SKM-1 (cell line): ENCODE results near the gene MRPS23.

Source experiments
- DNase-seq: peaks from one replicate; lab custom pipeline; 2025; ENCODE audit not compliant: unreplicated experiment; lab: John Stamatoyannopoulos, UW

The MRPS23 gene

DNA sequence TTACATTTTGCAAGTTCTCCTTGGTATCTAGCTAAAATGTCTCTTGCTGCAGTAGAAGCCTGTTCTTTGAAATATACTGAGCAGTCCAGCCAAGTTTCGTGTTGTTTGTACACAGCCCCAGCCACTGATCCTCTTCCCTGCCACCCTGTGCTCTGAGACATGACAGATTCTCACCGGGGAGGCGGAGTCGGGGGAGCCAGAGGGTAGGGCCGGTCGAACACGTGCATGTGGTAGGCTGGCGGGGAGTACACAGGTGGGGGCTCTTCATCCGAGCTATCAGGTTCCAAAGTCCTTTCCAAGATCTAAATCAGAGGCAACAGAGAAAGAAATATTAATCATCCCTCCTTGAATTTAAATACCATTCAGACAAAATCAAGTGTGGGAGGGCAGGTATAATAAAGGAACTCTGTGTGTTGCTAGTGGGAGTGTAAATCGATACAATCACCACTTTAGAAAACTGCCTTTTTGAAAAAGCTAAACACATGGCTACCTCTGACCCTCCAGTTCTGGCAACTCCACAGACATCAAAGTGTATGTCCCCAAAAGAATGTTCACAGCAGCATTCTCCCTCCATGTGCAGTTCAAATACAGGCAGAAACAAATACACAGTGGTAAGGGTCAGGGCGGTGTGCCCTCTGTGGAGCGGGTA, 29.7 kb upstream of the MRPS23 start:
- DNase-seq, result no peak

DNA sequence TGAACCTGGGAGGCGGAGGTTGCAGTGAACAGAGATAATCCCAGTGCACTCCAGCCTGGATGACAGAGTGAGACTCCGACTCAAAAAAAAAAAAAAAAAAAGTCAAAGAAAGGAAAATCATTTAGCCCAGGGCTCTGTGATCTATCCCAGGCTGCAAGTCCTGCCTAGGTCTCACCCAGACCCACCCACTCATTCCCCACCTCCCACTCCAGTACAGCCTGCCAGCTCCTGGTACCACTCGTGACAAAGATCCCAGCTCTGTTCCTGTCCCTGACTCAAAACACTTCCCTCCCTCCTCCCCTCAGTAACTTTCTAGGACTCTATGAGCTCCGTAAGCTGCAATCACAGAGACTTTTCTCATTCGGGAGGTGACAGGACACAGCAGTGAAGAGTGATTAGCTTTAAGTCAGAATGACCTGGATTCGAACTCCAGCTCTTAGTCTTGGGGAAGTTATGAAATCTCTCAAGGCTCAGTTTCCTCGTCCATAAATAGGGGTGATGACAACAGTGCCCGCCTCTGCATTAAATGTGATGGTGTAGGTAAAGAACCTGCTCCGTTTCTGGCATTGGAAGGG, 28.0 kb upstream of the MRPS23 start:
- DNase-seq, result peak; percentile 59

DNA sequence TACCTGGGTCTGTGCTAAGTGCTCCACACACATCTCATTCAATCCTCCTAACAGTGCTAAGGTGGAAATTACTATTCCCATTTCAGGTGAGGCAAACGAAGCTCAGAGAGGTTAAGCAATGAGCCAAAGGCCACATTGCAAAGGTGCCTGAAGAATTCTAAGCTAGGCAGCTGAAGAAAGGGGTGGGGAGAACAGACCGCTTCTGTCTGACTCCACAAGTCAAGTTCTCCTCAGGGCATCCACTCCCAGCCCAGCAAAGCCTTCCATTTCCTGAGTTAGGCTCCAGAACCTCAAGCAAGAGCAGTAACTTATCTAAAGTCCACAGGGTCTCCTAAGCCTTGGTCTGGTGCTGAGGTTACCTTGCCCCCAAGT, 27.0 kb upstream of the MRPS23 start:
- no peak for DNase-seq

DNA sequence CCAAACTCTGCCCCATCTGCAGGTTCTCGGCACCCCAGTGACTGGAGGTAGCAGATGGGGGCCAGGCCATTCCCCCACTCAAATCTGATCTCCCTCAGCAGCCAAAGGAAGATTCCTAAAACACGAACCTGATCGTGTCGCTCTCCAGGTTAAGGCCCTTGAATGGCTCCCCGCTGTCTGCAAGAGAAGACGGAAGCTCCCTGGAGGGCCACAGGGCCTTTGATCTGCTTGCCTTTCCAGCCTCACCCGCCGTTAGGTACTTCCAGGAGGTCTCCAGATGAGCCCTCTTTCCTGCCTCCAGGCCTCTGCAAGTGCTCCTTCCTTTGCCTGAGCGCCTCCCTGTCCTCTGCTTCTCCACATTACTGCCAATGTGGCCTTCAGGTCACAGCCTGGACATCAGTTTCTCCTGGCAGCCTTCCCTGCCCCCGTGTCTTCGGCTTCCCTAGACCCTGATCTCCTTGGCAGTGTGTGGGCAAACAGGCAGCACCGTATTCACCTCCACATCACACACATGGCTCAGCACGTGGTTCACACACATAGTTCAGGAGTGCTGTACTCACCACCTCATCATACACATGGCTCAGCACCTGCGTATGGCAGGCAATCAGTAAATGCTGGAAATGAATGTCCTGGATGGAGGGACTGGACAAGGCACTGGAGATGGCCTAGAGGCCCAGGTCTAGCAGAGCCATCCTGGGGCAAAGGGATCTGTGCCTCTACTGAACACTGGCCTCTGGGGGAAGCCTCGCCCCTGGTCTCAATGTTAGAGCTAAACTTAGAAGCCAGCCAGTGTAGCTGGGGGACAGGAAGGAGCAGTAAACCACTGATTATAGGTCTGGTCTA, 26.4 kb upstream of the MRPS23 start:
- no peak for DNase-seq

DNA sequence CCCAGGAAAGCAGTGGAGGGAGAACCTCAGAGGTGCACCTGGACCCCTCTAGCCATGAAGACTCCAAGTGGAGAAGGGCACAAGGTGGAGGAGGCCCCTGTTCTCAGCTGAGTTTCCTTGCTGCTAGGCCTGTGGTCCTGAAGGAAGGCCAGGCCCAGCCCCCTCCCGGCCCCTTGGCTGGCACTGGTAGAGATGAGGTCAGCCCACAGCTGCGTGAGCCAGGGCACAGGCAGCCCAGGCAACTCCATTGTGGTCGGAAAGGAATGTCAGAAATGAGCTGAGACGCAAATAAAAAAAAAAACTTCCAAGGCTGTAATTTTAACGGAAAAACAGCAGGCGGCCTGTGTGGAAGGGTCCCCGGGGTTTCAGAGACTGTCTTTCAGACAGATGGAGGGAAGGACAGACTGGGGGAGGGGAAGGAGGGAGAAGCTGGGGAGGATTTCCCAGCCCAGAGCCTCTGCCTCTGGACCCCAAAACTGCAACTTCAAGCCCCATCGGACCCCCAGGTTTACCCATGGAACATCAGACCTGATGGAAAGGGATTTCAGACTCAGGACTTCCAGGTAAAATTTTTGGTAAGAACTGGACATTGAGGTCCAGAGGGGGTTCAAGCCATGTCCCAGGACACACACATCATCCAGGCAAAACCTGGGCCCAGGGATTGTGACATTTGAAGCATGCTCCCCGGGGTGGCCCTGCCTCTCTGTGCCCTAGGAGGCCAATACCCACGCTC, 25.6 kb upstream of the MRPS23 start:
- DNase-seq, result no peak

DNA sequence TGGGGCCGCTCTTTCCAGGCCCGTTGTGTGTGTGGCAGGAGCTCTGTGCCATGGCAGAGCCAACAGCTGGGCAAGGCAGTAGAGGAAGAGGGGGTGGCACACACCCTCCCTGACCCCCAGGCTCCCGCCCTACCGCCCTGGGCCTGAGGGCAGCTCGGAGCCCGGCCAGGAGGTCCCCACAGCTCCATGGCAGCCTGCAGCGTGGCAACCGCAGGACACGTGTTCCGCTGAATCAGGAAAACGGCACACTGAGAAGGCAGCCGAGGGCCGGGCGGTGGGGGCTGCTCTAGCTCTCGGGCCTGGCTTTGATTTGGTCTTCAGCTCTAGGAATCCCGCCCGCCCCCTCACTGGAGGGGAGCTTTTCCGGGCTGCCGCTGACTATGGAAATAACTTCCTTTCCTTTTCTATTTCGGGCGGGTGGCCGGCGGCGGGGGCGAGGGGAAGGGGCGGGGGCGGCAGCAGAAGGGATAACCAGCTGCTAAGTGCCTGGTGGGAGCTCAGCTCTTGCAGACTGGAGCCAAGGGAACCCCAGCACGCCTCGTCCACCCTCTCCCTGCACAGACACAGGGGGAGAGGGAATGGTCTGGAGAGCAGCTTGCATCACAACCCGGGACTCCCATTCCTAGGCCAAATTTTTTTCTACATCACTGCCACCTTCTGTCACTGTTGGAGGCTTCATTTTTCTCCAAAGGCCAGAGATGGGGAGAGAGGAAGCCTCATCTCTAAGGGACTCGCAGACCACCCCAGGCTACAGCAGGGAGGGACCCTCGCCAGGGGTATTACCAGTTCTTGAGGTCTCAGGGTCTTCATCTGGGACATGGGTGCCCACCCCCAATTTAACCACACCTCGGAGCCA, 24.8 kb upstream of the MRPS23 start:
- DNase-seq, result no peak

DNA sequence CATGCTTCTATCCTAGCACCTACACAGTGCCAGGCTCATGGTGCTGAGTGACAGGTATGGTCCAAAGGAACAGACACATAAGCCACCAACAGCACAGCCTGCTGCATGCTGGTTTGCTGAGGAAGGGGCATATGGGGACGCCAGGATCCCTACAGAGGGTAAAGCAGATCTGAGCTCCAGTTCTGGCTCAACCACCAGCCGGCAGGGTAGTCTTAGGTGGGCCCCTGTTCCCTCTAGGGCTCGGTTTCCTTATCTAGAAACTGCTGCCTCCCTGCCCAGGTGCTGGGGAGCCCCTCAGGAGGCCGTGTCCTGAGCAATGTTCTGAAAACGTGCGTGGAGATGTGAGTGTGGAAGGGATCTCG, 24.2 kb upstream of the MRPS23 start:
- no peak for DNase-seq

DNA sequence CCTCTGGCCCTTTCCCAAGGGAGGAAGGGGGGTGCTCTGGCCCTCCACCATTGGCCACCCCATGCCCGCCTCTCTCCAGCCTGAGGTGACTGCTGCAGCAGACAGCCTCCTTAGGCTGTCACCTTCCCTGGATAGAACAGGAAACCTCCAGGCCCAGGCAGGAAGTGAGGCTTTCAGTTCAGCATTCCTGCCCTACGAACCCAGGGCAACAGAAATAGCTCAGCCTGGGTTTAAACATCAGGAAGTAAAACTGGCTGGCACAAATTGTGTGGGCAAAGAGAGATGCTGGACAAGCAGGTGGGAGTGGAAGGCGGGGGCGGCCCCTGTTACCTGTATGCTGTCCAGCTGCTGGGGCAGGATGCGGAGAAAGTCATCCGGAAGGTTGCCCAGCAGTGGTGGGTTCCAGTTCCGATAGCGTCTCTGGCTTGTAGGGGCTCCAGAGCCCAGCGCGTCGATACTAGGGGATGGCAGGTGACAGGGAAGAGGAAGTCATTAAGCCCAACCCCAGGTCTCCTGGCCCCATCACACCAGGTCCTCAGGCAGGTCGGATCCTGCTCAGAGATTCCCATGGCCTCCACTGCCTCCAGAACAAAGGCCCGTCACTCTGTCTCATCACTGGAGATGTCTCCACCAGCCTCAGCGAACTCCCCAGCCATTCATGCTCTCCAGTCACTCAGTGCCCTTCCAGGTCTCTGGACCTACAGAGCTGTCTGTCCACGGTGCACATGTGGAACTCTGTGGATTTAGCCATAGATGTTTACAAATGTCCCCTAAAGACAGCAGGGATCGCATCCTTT, 23.6 kb upstream of the MRPS23 start:
- no peak for DNase-seq

DNA sequence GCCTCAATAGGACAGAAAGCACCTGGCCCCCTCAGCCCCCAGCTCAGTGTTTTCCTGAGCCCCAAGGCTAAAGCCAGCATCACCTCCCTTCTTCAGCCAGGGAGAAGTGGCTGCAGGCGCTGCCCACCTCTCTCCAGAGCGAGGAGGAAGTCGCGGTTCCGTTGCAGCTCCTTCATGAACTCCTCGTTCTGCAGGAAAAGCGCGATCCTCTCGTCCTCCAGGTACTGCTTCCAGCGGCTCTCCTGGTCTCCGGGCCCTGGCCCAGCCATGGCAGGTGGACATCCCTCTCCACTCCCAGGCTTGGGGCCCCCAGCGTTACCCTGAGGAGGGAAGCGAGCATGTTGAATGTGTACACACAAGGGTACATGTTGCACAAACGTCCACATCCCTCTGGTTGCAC, 22.7 kb upstream of the MRPS23 start:
- no peak for DNase-seq

DNA sequence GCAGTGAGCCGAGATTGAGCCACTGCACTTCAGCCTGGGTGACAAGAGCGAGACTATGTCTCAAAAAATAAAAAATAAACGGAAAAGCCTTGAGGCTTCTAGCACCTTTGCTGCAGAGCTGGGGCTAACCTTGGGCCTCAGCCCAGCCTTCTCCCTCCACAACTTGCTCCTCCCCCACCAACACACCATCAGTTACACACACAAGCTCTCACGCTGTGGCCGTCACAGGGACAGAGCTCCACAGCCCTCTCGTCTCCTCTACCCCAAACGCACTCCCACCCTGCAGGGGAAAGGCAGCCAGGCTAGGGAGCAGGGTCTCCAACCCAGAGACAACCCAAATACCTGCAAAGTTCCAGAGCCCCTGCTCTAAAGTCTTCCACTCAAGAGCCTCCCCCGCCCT, 22.0 kb upstream of the MRPS23 start:
- DNase-seq, result no peak

DNA sequence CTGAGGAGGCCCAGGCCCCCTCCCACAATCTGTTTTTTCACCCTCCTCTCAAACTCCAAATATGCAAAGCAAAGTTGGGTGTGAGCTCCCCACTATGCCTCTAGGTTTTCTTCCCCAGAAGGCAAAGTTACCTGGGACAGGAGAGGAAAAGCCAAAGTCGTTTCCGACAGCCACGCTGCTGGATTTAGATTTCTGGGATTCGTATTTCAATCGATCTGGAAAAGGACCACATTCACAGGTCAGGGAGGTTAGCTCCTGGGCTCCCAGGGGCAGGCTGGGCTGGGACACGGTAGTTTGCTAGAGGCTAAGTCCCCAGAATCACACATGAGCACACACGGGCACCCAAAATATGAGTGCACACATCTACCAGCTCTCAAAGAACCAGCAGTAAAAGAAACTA, 21.3 kb upstream of the MRPS23 start:
- DNase-seq, result no peak

DNA sequence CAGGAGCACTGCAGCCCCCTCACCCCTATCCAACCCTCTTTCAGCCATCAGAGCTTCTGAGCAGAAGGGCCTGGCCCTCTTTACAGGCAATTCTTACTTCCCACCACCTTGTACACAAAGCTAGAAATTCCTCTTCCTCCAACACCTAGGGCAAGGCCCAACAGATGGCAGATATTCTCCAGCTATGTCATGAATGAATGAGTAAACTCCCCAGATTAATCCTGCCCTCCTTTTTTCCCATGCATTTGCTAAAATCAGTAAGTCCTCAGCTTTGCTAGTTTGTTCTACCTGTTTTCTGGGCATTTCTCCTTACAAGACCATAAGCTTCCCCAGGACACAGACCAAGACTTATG, 20.4 kb upstream of the MRPS23 start:
- no peak for DNase-seq

DNA sequence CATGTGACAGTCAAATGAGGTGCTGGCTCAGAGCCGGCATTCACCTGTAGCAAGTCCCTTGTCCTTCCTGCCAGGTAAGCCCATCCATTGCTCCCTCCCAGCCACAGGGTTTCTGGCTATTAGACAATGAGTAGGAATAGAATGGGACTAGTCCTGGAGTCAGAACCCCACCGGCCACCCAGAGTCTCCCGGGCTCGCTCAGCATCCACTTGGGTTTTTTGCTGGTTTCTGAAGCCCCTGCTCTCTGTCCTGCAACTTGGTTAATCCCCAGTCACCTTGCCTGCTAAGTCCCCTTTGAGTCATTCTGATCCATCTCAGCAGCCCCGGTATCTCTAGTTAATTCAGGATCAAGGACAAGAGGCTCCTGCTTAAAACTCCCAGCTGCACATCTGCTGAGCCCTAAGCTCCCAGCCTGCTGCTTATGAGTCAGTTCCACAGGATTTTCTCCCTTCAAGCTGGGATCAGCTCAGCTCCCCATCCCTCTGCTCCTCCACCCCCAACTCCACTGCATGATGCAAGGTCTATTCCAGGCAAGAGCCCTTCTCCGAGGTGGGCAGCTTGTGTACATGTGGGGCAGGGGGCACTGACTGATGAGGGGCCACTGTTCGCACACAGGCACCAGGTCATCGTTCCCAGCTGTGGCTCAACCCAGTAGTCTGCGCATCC, 19.9 kb upstream of the MRPS23 start:
- no peak for DNase-seq

DNA sequence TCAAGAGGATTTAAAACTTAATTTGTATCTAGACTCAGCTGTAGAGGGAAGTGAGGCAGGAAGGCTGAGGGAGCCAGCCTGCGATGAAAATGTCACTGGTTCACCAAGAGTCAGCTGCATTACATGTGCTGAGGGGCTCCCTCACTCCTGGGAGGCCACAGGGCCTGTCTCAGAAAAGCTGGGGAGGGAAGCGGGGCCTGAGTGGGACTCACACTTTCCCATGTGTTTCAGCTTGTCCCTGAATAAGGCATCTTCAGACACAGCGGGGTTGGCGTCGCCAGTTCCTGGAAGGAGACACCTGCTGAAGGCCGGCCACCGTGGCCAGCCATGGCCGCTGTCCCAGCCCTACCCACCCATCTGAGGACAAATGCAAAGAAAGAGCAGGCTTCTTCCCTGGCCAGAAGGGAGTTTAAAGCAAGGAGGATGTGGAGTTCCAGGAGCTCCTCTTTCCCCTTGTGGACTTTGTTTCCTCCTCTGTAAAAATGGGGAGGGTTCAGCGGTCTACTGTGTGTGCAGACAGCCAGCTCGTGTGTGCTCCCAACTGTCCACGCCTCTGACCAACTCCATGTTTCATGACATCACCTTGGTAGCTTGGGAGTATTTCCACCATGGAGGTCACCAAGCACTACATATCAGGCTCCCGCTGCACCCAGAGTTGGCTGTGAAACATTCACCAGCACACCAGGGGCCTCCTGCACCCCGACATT, 19.2 kb upstream of the MRPS23 start:
- no peak for DNase-seq

DNA sequence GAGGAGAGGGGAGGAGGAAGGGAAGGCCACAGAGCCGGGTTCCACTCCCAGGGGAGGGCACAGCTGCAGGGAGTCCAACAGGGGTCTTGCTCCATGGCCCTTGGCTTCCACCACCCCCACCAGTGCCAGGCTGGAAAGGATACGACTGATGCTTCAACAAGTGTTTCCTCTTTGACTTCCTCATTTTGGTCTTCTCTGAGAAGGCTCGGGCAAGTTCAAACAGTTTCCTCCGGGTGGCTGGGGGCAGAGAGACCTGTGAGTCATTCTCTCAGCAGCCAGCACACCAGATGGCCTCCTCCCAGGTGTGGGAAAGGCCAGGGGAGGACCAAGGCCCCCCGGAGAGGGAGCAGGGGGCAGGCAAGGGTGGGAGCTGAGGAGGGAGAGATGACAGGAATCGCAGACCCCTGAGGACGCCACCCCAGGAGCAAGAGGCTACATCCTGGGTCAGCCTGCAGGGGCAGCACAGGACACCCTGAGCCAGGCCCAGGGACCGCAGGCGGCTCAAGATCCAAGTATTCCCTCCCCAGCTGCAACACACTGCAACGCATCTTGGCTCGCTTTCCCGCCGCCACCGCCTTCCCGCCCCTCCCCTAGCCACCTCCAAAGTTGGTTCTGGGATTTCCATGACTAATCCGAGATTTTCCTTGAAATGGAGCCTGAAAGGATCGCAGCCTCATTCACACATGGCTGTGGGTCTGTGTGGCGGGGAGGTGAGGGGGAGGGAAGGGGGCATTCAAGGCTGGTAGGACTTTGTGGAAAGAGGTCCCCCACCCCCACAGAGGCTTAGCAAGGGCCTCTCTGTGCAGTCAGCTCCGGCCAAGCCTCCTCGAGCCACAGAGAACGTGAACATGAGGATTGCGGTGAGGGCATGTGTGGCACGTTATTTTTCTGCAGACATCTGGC, 18.4 kb upstream of the MRPS23 start:
- peak; percentile 97 for DNase-seq

DNA sequence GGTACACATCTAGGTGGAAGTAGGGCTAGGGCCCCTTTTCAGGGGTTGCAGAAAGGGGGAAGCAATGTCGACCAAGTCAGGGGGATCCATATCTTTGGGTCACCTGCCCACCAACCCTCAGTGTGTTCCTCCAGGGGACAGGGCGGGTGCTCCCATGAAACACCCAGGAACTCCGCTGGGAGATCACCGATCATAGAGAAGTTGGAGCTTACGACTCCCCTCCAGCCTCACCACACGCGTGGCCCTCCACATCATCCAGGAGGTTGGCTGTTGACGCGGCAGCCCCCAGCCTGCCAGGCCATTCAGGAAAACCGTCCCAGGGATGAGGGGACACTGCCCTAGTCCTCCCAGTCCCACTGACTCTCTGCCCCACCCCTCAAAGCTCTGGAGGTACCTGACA, 17.3 kb upstream of the MRPS23 start:
- no peak for DNase-seq

DNA sequence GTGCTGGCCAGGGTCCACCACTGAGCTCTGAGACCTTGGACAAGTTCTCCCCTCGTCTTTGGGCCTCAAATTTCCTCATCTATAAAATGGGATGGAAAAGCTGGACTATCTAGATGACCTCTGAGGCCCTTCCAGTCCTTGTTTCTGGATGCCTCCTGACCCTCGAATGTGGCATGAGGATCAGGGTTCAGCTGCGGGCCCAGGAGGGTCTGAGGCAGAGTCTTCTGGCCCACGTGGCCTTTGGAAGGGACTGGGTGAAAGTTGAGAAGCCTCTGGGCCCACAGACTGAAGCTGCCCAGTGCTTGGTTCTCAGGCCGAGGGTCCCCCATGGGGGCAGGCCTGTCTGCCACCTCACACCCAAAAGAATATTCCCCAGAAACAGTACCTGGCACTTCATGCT, 16.9 kb upstream of the MRPS23 start:
- DNase-seq, result no peak

DNA sequence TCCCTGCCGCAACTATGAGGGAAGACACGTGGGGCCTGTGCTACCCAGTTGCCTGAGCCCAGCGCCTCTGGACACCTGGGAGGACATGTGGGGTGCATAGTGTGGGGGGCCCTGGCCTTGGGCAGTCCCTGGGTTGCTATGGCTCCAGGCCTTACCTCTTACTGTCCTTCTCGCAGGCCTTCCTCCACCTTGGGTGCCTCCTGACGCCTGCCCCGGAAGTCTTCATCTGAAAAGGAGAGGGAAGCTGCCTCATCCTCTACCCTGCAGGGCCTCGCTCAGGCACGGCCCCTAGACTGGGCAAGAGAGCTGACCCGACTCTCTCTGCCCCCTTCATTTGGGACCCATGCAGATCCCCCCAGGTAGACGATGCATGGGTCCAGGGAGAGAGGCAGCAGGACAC, 16.5 kb upstream of the MRPS23 start:
- DNase-seq, result no peak
